ENCODE measurements around the gene EIF4ENIF1. TPM values are rescaled to one million over a fixed set of nuclear protein-coding genes. Genes with fewer than 3 reads are reported as not detected.
"Not testable (repeated sequence)": the region's sequence is repeated elsewhere in the genome, so short reads cannot be mapped to it uniquely, and the experiment has no call there.

EIF4ENIF1 gene, protein sequence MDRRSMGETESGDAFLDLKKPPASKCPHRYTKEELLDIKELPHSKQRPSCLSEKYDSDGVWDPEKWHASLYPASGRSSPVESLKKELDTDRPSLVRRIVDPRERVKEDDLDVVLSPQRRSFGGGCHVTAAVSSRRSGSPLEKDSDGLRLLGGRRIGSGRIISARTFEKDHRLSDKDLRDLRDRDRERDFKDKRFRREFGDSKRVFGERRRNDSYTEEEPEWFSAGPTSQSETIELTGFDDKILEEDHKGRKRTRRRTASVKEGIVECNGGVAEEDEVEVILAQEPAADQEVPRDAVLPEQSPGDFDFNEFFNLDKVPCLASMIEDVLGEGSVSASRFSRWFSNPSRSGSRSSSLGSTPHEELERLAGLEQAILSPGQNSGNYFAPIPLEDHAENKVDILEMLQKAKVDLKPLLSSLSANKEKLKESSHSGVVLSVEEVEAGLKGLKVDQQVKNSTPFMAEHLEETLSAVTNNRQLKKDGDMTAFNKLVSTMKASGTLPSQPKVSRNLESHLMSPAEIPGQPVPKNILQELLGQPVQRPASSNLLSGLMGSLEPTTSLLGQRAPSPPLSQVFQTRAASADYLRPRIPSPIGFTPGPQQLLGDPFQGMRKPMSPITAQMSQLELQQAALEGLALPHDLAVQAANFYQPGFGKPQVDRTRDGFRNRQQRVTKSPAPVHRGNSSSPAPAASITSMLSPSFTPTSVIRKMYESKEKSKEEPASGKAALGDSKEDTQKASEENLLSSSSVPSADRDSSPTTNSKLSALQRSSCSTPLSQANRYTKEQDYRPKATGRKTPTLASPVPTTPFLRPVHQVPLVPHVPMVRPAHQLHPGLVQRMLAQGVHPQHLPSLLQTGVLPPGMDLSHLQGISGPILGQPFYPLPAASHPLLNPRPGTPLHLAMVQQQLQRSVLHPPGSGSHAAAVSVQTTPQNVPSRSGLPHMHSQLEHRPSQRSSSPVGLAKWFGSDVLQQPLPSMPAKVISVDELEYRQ
- polyA plus RNA-seq = 10 to 100 TPM in 1 of 3 donors, 1 to 10 TPM in 2; 6.9 to 21.1 (median 9.7) TPM

DNA sequence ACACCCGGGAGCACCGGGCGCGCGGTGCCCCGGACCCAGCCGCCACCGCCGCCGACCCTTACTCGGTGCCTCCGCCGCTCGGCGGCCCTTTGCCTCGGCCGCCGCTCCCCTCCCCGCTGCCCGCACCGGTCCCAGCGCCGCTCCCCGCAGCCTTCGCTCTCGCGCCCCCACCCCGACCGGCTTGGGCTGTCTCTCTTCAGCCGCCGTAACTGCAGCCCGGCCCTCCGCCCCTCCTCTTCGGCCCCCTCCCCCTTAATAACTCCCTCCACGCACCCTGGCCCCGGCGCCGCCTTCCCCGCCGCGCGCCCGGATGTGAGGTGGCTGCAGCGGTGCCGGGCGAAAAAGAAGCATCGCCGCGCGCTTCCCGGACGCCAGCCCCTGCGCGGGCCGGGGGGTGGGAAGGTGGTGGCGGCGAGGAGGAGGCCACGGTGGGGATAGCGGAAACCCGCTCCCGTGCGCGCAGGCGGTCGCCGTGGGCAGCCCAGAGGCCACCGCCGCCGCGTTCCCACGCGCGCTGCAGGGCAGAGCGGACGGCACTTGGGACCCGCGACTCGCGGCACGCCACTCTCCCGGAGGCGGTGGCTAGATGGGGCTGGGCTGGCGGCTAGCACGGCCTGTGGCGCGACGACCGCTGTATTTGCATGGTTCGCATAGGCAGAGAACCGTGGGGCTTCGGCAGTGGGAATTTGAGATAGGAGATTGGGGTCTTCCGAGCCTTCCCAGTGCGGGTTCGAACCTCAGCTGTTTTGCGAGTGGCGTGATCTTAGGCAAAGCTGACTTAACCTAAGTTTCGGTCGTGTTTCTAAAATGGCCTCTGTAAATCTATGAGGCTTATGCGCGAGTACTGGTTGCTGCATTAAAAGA lies at the start of gene EIF4ENIF1:
EIF4ENIF1 (minus strand) TSS at position 211 of the 864 bp plus-strand sequence. CDS start 1,124 bp downstream, outside the sequence.
- peaks cover 3 to 8% (median 6%) of the 10 kb centered on the region in 3 donors for H3K27me3 Mint-ChIP-seq (ENCODE audit: low read depth in 3 of 3)
- H3K4me1 Mint-ChIP-seq = peaks cover 30 to 46% of the 10 kb centered on the region in 2 donors
- H3K4me3 Mint-ChIP-seq = peak within 1 kb of the TSS; percentile 92 to 99 (median 96)
- no peaks in the 10 kb centered on the region for H3K9me3 Mint-ChIP-seq
- H3K36me3 Mint-ChIP-seq = peaks cover 0 to 9% (median 0%) of the 10 kb centered on the region in 3 donors
- DNase-seq = peak; percentile 88 to 90 (median 90)
- H3K27ac Mint-ChIP-seq = peak within 1 kb of the TSS; percentile 94 to 99 (median 98)

- H3K27ac Mint-ChIP-seq = peak overlapping the region in 5 of 6 donors; percentile 19 to 83 (median 55)
- H3K4me3 Mint-ChIP-seq = no peak overlapping the region
- DNase-seq = no peak
- H3K27me3 Mint-ChIP-seq (ENCODE audit: low read depth in 3 of 3) = peaks cover 0 to 2% (median 2%) of the 10 kb centered on the region in 3 donors
- no peaks in the 10 kb centered on the region for H3K9me3 Mint-ChIP-seq
- peaks cover 5 to 29% of the 10 kb centered on the region in 2 donors for H3K4me1 Mint-ChIP-seq
- peaks cover 0 to 18% (median 3%) of the 10 kb centered on the region in 3 donors for H3K36me3 Mint-ChIP-seq
Measured at GRCh38 chr22:31538815-31539214, 49.2 kb upstream of the EIF4ENIF1 start.

DNA sequence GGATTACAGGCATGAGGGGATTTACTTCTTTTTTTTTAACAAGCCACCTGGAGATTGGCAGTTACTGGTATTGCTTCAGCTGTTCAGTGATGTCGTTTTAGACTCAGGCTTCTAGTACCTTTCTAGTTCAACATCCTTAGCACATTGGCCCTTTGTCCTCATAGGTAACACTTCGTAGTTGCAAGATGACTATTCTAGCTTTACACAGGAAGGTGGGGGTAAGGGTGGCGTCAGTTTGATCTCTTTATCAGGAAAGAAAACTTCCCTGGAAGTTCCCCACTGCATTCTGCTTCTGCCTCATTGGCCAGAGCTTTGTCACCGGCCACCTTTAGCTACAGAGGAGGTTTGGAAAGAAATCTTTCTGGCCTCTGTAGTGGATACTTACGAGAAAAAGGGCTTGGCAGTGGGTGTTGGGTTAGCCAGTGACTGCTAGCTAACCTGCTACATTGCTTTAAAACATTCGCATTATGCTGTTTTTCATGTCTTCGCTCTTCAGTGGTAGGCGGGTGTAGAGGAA lies 47.4 kb upstream of the EIF4ENIF1 start:
- Mint-ChIP-seq H3K9me3 (no peaks in the 10 kb centered on the region), H3K4me1 (peaks cover 8 to 34% of the 10 kb centered on the region in 2 donors), H3K27me3 (ENCODE audit: low read depth in 3 of 3) (peaks cover 0 to 2% (median 2%) of the 10 kb centered on the region in 3 donors), H3K27ac (peak overlapping the region in 5 of 6 donors; percentile 24 to 87 (median 67)), H3K4me3 (no peak overlapping the region), H3K36me3 (peaks cover 0 to 18% (median 3%) of the 10 kb centered on the region in 3 donors)
- no peak for DNase-seq

GRCh38 chr22:31533374-31533773 lies 43.7 kb upstream of the EIF4ENIF1 start:
- Mint-ChIP-seq H3K9me3 (no peaks in the 10 kb centered on the region), H3K4me1 (peaks cover 10 to 39% of the 10 kb centered on the region in 2 donors), H3K36me3 (peaks cover 0 to 14% (median 4%) of the 10 kb centered on the region in 3 donors), H3K27ac (peak overlapping the region; percentile 37 to 84 (median 78)), H3K4me3 (no peak overlapping the region), H3K27me3 (ENCODE audit: low read depth in 3 of 3) (peaks cover 0 to 2% (median 0%) of the 10 kb centered on the region in 3 donors)
- no peak for DNase-seq

- Mint-ChIP-seq H3K4me3 (no peak overlapping the region), H3K27me3 (ENCODE audit: low read depth in 3 of 3) (peaks cover 0 to 2% (median 0%) of the 10 kb centered on the region in 3 donors), H3K36me3 (peaks cover 0 to 16% (median 4%) of the 10 kb centered on the region in 3 donors), H3K9me3 (no peaks in the 10 kb centered on the region), H3K4me1 (peaks cover 9 to 36% of the 10 kb centered on the region in 2 donors), H3K27ac (peak overlapping the region in 3 of 6 donors; percentile 7 to 66 (median 55))
- DNase-seq = no peak
Measured at GRCh38 chr22:31532060-31532459, 42.4 kb upstream of the EIF4ENIF1 start.

DNA sequence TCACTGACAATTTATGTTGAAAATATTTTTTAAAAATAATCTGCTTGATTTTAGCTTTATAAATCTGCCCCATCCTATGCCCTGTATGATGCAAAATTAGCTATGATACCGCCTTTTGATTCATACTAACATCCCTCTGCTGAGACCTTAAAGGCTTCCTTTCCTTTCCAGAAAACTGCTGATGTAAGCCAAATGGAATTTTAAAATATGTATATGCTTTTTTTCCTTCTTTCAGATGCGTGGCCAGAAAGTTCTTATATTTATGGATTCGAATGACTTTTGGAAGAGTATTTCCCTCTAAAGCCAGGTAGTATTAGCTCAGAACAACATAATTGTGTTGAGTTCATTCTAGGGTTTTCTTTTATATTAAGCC lies 41.2 kb upstream of the EIF4ENIF1 start:
- Mint-ChIP-seq H3K27me3 (ENCODE audit: low read depth in 3 of 3) (peaks cover 0 to 2% (median 0%) of the 10 kb centered on the region in 3 donors), H3K36me3 (peaks cover 0 to 19% (median 9%) of the 10 kb centered on the region in 3 donors), H3K4me1 (peaks cover 13 to 42% of the 10 kb centered on the region in 2 donors), H3K27ac (peak overlapping the region in 4 of 6 donors; percentile 57 to 80 (median 65)), H3K9me3 (no peaks in the 10 kb centered on the region), H3K4me3 (no peak overlapping the region)
- no peak for DNase-seq

DNA sequence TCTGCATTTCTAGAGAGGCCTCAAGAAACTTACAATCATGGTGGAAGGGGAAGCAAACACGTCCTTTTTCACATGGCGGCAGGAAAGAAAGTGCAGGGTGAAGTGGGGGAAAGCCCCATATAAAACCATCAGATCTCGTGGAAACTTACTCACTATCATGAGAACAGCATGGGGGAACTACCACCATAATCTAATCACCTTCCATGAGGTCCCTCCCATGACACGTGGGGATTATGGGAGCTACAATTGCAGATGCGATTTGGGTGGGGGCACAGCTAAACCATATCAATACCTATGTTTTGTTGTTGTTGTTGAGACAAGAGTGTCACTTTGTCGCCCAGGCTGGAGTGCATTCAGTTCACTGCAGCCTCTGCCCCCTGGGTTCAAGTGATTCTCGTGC lies 36.6 kb upstream of the EIF4ENIF1 start:
- H3K4me3 Mint-ChIP-seq = no peak overlapping the region
- peak overlapping the region; percentile 14 to 82 (median 54) for H3K27ac Mint-ChIP-seq
- no peaks in the 10 kb centered on the region for H3K9me3 Mint-ChIP-seq
- peaks cover 36 to 56% of the 10 kb centered on the region in 2 donors for H3K4me1 Mint-ChIP-seq
- peaks cover 0 to 18% (median 14%) of the 10 kb centered on the region in 3 donors for H3K36me3 Mint-ChIP-seq
- no peak for DNase-seq
- H3K27me3 Mint-ChIP-seq (ENCODE audit: low read depth in 3 of 3) = no peaks in the 10 kb centered on the region

- H3K36me3 Mint-ChIP-seq = peaks cover 0 to 12% (median 10%) of the 10 kb centered on the region in 3 donors
- H3K27me3 Mint-ChIP-seq (ENCODE audit: low read depth in 3 of 3); H3K9me3 Mint-ChIP-seq: not testable (repeated sequence)
- H3K4me3 Mint-ChIP-seq = peak overlapping the region; percentile 62 to 92 (median 82)
- peak; percentile 35 to 49 (median 39) for DNase-seq
- H3K4me1 Mint-ChIP-seq = peaks cover 36 to 51% of the 10 kb centered on the region in 2 donors
- H3K27ac Mint-ChIP-seq = peak overlapping the region; percentile 86 to 92 (median 90)
Measured at GRCh38 chr22:31524132-31524531, 34.5 kb upstream of the EIF4ENIF1 start.

DNA sequence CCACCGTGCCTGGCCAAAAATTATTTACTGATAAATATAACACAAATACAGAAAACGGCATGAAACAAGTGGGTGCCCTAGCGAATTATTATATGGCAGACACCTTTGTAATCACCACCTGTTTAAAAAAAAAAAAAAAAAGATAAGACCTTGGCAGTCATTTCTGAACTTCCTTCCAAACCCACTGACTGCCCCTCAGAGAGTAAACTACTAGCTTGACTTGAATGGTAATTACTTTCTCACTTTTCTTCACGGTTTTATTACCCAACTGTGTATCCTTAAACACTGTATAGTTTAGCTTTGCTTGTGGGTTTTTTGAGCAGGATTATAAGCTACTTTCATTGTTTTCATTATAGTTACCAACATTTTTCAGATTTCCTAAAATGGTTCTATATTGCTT lies 30.4 kb upstream of the EIF4ENIF1 start:
- Mint-ChIP-seq H3K4me1 (peaks cover 33 to 52% of the 10 kb centered on the region in 2 donors), H3K27me3 (ENCODE audit: low read depth in 3 of 3) (no peaks in the 10 kb centered on the region), H3K36me3 (peaks cover 0 to 10% (median 2%) of the 10 kb centered on the region in 3 donors), H3K9me3 (no peaks in the 10 kb centered on the region), H3K4me3 (no peak overlapping the region), H3K27ac (peak overlapping the region in 3 of 6 donors; percentile 20 to 69 (median 34))
- DNase-seq = no peak

DNA sequence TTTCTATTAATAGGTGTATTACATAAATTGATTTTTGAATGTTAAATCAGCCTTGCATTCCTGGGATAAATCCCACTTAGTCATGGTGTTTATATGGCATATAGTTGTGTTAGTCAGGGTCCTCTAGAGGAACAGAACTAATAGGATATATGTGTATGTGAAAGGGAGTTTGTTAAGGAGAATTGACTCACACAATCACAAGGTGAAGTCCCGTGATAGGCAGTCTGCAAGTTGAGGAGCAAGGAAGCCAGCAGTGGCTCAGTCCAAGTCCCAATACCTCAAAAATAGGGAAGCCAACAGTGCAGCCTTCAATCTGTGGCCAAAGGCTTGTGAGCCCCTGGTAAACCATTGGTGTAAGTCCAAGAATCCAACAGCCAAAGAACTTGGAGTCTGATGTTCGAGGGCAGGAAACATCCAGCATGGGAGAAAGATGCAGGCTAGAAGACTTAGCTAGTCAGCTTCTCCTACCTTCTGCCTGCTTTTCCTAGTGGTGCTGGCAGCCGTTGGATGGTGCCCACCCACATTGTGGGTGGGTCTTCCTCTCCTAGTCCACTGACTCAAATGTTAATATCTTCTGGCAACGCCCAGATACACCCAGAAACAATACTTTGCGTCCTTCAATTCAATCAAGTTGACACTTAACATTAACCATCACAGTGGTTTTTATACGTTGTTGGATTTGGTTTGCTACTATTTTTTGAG lies 19.6 kb upstream of the EIF4ENIF1 start:
- Mint-ChIP-seq H3K36me3 (peaks cover 18 to 34% (median 23%) of the 10 kb centered on the region in 3 donors), H3K4me1 (peaks cover 22 to 33% of the 10 kb centered on the region in 2 donors), H3K9me3 (no peaks in the 10 kb centered on the region), H3K27me3 (ENCODE audit: low read depth in 3 of 3) (no peaks in the 10 kb centered on the region), H3K4me3 (no peak overlapping the region), H3K27ac (peak overlapping the region in 3 of 6 donors; percentile 41 to 53 (median 52))
- DNase-seq = no peak

- DNase-seq = no peak
- Mint-ChIP-seq H3K9me3 (no peaks in the 10 kb centered on the region), H3K27ac (peak overlapping the region; percentile 18 to 85 (median 50)), H3K4me1 (peaks cover 25 to 40% of the 10 kb centered on the region in 2 donors), H3K36me3 (peaks cover 18 to 34% (median 23%) of the 10 kb centered on the region in 3 donors), H3K4me3 (no peak overlapping the region), H3K27me3 (ENCODE audit: low read depth in 3 of 3) (no peaks in the 10 kb centered on the region)
Measured at GRCh38 chr22:31508536-31508935, 18.9 kb upstream of the EIF4ENIF1 start.

DNA sequence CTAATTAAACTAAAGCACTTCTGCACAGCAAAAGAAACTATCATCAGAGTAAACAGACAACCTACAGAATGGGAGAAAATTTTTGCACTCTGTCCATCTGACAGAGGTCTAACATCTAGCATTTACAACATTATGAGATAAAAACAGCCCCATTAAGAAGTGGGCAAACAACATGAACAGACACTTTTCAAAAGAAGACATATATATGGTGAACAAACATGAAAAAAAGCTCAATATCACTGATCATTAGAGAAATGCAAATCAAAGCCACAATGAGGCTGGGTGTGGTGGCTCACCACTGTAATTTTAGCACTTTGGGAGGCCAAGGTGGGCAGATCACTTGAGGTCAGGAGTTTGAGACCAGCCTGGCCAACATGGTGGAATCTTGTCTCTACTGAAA lies 17.9 kb upstream of the EIF4ENIF1 start:
- H3K27me3 Mint-ChIP-seq (ENCODE audit: low read depth in 3 of 3); H3K9me3 Mint-ChIP-seq; H3K4me3 Mint-ChIP-seq; DNase-seq: not testable (repeated sequence)
- H3K36me3 Mint-ChIP-seq = peaks cover 14 to 30% (median 23%) of the 10 kb centered on the region in 3 donors
- H3K27ac Mint-ChIP-seq = peak overlapping the region in 1 of 6 donors; percentile 60
- peaks cover 30 to 44% of the 10 kb centered on the region in 2 donors for H3K4me1 Mint-ChIP-seq
